ENCODE data around the gene RGS19. TPM values are rescaled to one million over a fixed set of nuclear protein-coding genes. Genes with fewer than 3 reads are reported as not detected.

RGS19 gene
- total RNA-seq, 1 donor from 2014 or later = 57.5 TPM

DNA sequence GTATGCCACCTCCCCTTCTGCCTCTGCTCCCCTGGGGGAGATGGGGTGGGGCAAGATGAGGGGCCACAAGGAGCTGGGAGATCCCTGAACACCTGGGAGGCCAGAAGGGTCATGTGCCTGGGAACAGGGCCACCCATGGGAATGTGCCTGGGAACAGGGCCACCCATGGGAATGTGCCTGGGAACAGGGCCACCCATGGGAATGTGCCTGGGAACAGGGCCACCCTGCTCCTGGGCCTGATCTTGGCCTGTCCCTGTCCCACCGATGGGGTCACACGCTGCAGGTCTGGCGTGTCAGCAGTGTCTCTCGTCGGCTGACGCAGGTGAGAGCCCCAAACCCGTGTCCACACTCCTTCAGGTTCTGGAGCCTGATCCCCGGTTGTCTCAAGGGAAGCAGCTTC, 4.4 kb downstream of the RGS19 start:
- no peaks in the 10 kb centered on the region for H3K9me3 ChIP-seq
- intact Hi-C loops (cut with DNase I) = no loop called here
- no peak for ATAC-seq
- TF ChIP-seq, protein P1, sequence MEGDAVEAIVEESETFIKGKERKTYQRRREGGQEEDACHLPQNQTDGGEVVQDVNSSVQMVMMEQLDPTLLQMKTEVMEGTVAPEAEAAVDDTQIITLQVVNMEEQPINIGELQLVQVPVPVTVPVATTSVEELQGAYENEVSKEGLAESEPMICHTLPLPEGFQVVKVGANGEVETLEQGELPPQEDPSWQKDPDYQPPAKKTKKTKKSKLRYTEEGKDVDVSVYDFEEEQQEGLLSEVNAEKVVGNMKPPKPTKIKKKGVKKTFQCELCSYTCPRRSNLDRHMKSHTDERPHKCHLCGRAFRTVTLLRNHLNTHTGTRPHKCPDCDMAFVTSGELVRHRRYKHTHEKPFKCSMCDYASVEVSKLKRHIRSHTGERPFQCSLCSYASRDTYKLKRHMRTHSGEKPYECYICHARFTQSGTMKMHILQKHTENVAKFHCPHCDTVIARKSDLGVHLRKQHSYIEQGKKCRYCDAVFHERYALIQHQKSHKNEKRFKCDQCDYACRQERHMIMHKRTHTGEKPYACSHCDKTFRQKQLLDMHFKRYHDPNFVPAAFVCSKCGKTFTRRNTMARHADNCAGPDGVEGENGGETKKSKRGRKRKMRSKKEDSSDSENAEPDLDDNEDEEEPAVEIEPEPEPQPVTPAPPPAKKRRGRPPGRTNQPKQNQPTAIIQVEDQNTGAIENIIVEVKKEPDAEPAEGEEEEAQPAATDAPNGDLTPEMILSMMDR (IDR thresholded peaks at IDR 0.05) = no peak
- H3K36me3 ChIP-seq = peaks cover 45% of the 10 kb centered on the region
- no peak for DNase-seq
- no peak overlapping the region for H3K27ac ChIP-seq
- H3K4me3 ChIP-seq = no peak overlapping the region
- peaks cover 30% of the 10 kb centered on the region for H3K4me1 ChIP-seq
- no peaks in the 10 kb centered on the region for H3K27me3 ChIP-seq (ENCODE audit: low read depth)

DNA sequence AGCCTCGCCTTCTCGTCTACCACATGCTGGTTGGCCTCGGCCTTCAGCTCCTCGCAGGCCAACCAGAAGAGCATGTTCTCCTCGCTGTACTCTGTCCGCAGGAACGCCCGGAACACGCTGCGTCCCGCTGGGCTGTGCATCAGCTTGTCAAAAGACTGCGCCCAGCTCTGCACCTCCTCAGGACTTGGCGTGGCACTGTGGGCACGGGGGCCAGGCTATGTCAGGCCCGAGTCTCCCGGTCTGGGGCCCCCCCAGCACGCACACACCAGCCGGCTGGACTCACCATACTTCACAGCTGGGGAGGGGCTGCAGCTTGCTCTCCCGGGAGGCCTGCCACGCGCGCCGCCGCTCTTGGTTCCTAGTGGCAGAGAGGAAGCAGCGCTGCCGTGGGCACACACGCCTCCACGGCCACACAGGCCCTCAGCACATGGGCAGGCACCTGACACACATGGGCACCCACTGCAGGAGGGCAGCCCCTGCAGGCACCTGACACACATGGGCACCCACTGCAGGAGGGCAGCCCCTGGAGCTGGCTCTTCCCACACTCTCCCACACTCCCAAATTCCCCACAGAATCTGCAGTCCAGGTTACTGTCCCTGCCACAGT, 5.0 kb downstream of the RGS19 start:
- no peaks in the 10 kb centered on the region for H3K9me3 ChIP-seq
- peaks cover 30% of the 10 kb centered on the region for H3K4me1 ChIP-seq
- no peak overlapping the region for H3K4me3 ChIP-seq
- peaks cover 45% of the 10 kb centered on the region for H3K36me3 ChIP-seq
- no peak for ATAC-seq
- no peak for DNase-seq
- intact Hi-C loops (cut with DNase I) = no loop called here
- no peaks in the 10 kb centered on the region for H3K27me3 ChIP-seq (ENCODE audit: low read depth)
- TF ChIP-seq, protein P1 (IDR thresholded peaks at IDR 0.05) = no peak
- H3K27ac ChIP-seq = no peak overlapping the region

GRCh38 chr20:64073476-64074183, 5.7 kb downstream of the RGS19 start:
- no peak overlapping the region for H3K27ac ChIP-seq
- TF ChIP-seq, protein P1 (IDR thresholded peaks at IDR 0.05) = no peak
- no peak overlapping the region for H3K4me3 ChIP-seq
- H3K9me3 ChIP-seq = no peaks in the 10 kb centered on the region
- peaks cover 45% of the 10 kb centered on the region for H3K36me3 ChIP-seq
- peaks cover 24% of the 10 kb centered on the region for H3K4me1 ChIP-seq
- no peaks in the 10 kb centered on the region for H3K27me3 ChIP-seq (ENCODE audit: low read depth)
- DNase-seq (no peak), ATAC-seq (no peak)
- intact Hi-C loops (cut with DNase I) = no loop called here

DNA sequence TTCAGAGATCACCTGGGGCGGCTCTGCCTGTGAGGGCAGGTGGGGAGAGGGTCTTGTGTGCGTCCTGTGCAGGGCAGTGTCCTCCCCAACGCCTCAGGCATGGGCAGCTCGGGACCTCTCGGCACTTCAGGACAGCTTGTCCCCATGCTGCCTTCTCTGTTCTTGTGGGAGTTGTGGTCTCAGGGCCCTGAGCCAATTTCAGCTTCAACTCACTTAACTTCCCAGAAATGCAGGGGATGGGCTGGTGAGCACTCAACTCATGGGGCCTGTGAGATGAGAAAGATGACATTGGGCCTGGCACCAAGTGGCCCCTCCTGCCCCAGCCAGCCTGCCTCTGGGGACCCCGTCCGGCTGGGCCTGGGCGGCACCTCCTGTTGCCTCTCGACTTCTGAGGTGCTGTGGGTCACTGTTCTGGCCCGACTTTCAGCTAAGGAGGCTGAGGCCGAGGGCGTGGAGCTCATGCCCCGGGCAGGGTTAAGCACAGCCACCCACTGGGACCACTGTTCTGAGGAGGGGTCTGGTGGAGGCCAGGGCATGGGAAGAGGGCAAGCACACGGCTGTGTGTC, 6.7 kb downstream of the RGS19 start:
- Histone ChIP-seq H3K27me3 (ENCODE audit: low read depth) (no peaks in the 10 kb centered on the region), H3K9me3 (no peaks in the 10 kb centered on the region), H3K27ac (no peak overlapping the region), H3K36me3 (peaks cover 45% of the 10 kb centered on the region), H3K4me3 (no peak overlapping the region), H3K4me1 (peaks cover 13% of the 10 kb centered on the region)
- ATAC-seq = no peak
- intact Hi-C loops (cut with DNase I) = no loop called here
- TF ChIP-seq, protein P1 (IDR thresholded peaks at IDR 0.05) = no peak
- no peak for DNase-seq

- peaks cover 45% of the 10 kb centered on the region for H3K36me3 ChIP-seq
- H3K4me3 ChIP-seq = no peak overlapping the region
- no peaks in the 10 kb centered on the region for H3K27me3 ChIP-seq (ENCODE audit: low read depth)
- H3K4me1 ChIP-seq = peaks cover 11% of the 10 kb centered on the region
- ATAC-seq (no peak), DNase-seq (no peak)
- no peaks in the 10 kb centered on the region for H3K9me3 ChIP-seq
- TF ChIP-seq, protein P1 (IDR thresholded peaks at IDR 0.05) = no peak
- H3K27ac ChIP-seq = no peak overlapping the region
- intact Hi-C loops (cut with DNase I) = no loop called here
These were observed 7.7 kb downstream of the RGS19 start for GRCh38 chr20:64071341-64072332.

Measured in lower lobe of right lung (tissue), 2 donors.